Choroid plexus epithelial cell (primary cell): Measurements from ENCODE around the gene OLR1.
A peak's percentile ranks its signal among the peaks of the same experiment; 100 is the strongest.

Experiments used
- DNase-seq: peaks from one replicate; pipeline ENCODE4 v3.0.0-alpha.2; 2010; ENCODE audit warnings: low read depth
- H3K4me3 ChIP-seq: 2 replicates; pipeline ENCODE4 v1.5.1; 2011; ENCODE audit warnings: low read depth, mild to moderate bottlenecking, control low read depth, low read length, moderate library complexity
- CTCF ChIP-seq: conservative IDR thresholded peaks from 2 replicates; pipeline ENCODE4 v1.5.1; 2011; ENCODE audit warnings: low read depth, mild to moderate bottlenecking, control low read depth, inconsistent platforms, low read length, moderate library complexity

OLR1 gene

GRCh38 chr12:10163084-10163483, 8.8 kb downstream of the OLR1 start:
- no peak for TF ChIP-seq CTCF
- no peak overlapping the region for H3K4me3 ChIP-seq
- no peak for DNase-seq

- no peak for TF ChIP-seq CTCF
- no peak for DNase-seq
- H3K4me3 ChIP-seq: no peak overlapping the region
Measured at GRCh38 chr12:10160617-10161385, 11.1 kb downstream of the OLR1 start.

- no peak for DNase-seq
- no peak for TF ChIP-seq CTCF
- no peak overlapping the region for H3K4me3 ChIP-seq
Measured at GRCh38 chr12:10159280-10159679, 12.7 kb downstream of the OLR1 start.

- TF ChIP-seq CTCF: no peak
- no peak overlapping the region for H3K4me3 ChIP-seq
- DNase-seq: no peak
Measured at GRCh38 chr12:10158406-10158805, 13.5 kb downstream of the OLR1 start.

GRCh38 chr12:10155966-10156365, 16.0 kb downstream of the OLR1 start:
- no peak for DNase-seq
- H3K4me3 ChIP-seq: no peak overlapping the region
- no peak for TF ChIP-seq CTCF

GRCh38 chr12:10154145-10154496, 17.8 kb downstream of the OLR1 start:
- peak overlapping the region; percentile 68 for H3K4me3 ChIP-seq
- DNase-seq: no peak
- no peak for TF ChIP-seq CTCF
